Ascending aorta (tissue), 2 donors: ENCODE results near the gene SEMA3E. TPM values are rescaled to one million over a fixed set of nuclear protein-coding genes. Genes with fewer than 3 reads are reported as not detected.

Experiments used
- DNase-seq, 2 donors: peaks; one replicate each; pipeline ENCODE4 v3.0.0-alpha.2; 2019; ENCODE audit warnings: low spot score in 2 of 2
- H3K27ac ChIP-seq, 2 donors: fragments of 200-600 bp; sonication (generic); one replicate each; pipeline ENCODE4 v1.5.1; 2016 to 2017; ENCODE audit warnings: mild to moderate bottlenecking in 1 of 2
- H3K27me3 ChIP-seq: fragments of 200-600 bp; sonication (generic); one replicate; pipeline ENCODE4 v1.5.1; 2017
- H3K36me3 ChIP-seq, 2 donors: fragments of 200-600 bp; sonication (generic); one replicate each; pipeline ENCODE4 v1.5.1; 2016
- H3K4me1 ChIP-seq, 2 donors: fragments of 200-600 bp; sonication (generic); one replicate each; pipeline ENCODE4 v1.5.1; 2016 to 2017; ENCODE audit warnings: mild to moderate bottlenecking in 1 of 2
- H3K4me3 ChIP-seq, 2 donors: fragments of 200-600 bp; sonication (generic); one replicate each; pipeline ENCODE4 v1.5.1; 2016 to 2017; ENCODE audit warnings: mild to moderate bottlenecking in 1 of 2
- H3K9me3 ChIP-seq, 2 donors: fragments of 200-600 bp; sonication (generic); one replicate each; pipeline ENCODE4 v1.5.1; 2016
- intact Hi-C: fragments of 100-400 bp; cut with DNase I; formaldehyde crosslinking; loops from one replicate; pipeline ENCODE4 v1.15.1; 2023
- total RNA-seq: library from RNA; depleted of rRNA; stranded (reverse); fragments of >200 nt; gene quantifications from one replicate; pipeline ENCODE4 v1.1.0, GENCODE V29; 2016
- TF ChIP-seq, protein P1 (sequence below), 3 experiments: fragments of 200-600 bp in 2 of 3; fragments of 450-650 bp in 1 of 3; sonication (generic) in 2 of 3; IDR thresholded peaks; one replicate each; pipeline ENCODE4 v1.5.1; 2016 to 2019; ENCODE audit warnings: antibody characterized with exemption in 3 of 3, mild to moderate bottlenecking in 1 of 3, moderate library complexity in 1 of 3

The SEMA3E gene
- total RNA-seq, 1 donor from 2014 or later: 4.3 TPM

GRCh38 chr7:83362871-83363550, 285.9 kb downstream of the SEMA3E start:
- DNase-seq: no peak
- Histone ChIP-seq H3K27ac (peak overlapping the region; percentile 24 to 48), H3K27me3 (no peaks in the 10 kb centered on the region), H3K9me3 (no peaks in the 10 kb centered on the region), H3K4me1 (no peaks in the 10 kb centered on the region), H3K4me3 (peak overlapping the region in 1 of 2 donors; percentile 38), H3K36me3 (no peaks in the 10 kb centered on the region)
- intact Hi-C loops: no loop called here
- TF ChIP-seq, protein P1, sequence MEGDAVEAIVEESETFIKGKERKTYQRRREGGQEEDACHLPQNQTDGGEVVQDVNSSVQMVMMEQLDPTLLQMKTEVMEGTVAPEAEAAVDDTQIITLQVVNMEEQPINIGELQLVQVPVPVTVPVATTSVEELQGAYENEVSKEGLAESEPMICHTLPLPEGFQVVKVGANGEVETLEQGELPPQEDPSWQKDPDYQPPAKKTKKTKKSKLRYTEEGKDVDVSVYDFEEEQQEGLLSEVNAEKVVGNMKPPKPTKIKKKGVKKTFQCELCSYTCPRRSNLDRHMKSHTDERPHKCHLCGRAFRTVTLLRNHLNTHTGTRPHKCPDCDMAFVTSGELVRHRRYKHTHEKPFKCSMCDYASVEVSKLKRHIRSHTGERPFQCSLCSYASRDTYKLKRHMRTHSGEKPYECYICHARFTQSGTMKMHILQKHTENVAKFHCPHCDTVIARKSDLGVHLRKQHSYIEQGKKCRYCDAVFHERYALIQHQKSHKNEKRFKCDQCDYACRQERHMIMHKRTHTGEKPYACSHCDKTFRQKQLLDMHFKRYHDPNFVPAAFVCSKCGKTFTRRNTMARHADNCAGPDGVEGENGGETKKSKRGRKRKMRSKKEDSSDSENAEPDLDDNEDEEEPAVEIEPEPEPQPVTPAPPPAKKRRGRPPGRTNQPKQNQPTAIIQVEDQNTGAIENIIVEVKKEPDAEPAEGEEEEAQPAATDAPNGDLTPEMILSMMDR (IDR thresholded peaks at IDR 0.05): no peak

GRCh38 chr7:83359108-83359507, 289.8 kb downstream of the SEMA3E start:
- H3K27ac ChIP-seq: no peak overlapping the region
- H3K36me3 ChIP-seq: no peaks in the 10 kb centered on the region
- H3K9me3 ChIP-seq: no peaks in the 10 kb centered on the region
- no peaks in the 10 kb centered on the region for H3K27me3 ChIP-seq
- no peak for DNase-seq
- intact Hi-C loops: no loop called here
- H3K4me3 ChIP-seq: no peak overlapping the region
- no peaks in the 10 kb centered on the region for H3K4me1 ChIP-seq
- TF ChIP-seq, protein P1 (IDR thresholded peaks at IDR 0.05): no peak

- no peak overlapping the region for H3K4me3 ChIP-seq
- intact Hi-C loops: no loop called here
- H3K9me3 ChIP-seq: peaks cover 0 to 4% of the 10 kb centered on the region in 2 donors
- H3K27ac ChIP-seq: no peak overlapping the region
- TF ChIP-seq, protein P1 (IDR thresholded peaks at IDR 0.05): no peak
- H3K36me3 ChIP-seq: no peaks in the 10 kb centered on the region
- H3K27me3 ChIP-seq: no peaks in the 10 kb centered on the region
- no peaks in the 10 kb centered on the region for H3K4me1 ChIP-seq
- DNase-seq: no peak
Observed at GRCh38 chr7:83355143-83355542, 293.8 kb downstream of the SEMA3E start.

GRCh38 chr7:83347945-83348444, 300.9 kb downstream of the SEMA3E start:
- H3K4me1 ChIP-seq: no peaks in the 10 kb centered on the region
- no peak for DNase-seq
- intact Hi-C loops: no loop called here
- no peak overlapping the region for H3K27ac ChIP-seq
- no peak overlapping the region for H3K4me3 ChIP-seq
- H3K27me3 ChIP-seq: no peaks in the 10 kb centered on the region
- H3K9me3 ChIP-seq: peaks cover 0 to 4% of the 10 kb centered on the region in 2 donors
- no peaks in the 10 kb centered on the region for H3K36me3 ChIP-seq
- TF ChIP-seq, protein P1 (IDR thresholded peaks at IDR 0.05): no peak

- H3K36me3 ChIP-seq: no peaks in the 10 kb centered on the region
- intact Hi-C loops: no loop called here
- TF ChIP-seq, protein P1 (IDR thresholded peaks at IDR 0.05): no peak
- no peak for DNase-seq
- no peaks in the 10 kb centered on the region for H3K27me3 ChIP-seq
- H3K4me3 ChIP-seq: no peak overlapping the region
- no peaks in the 10 kb centered on the region for H3K4me1 ChIP-seq
- no peaks in the 10 kb centered on the region for H3K9me3 ChIP-seq
- no peak overlapping the region for H3K27ac ChIP-seq
Observed at GRCh38 chr7:83339907-83340306, 309.0 kb downstream of the SEMA3E start.
